Measurements from ENCODE around the gene ITGA2B. TPM values are rescaled to one million over a fixed set of nuclear protein-coding genes. Genes with fewer than 3 reads are reported as not detected.
A peak's percentile ranks its signal among the peaks of the same experiment; 100 is the strongest.

Gene ITGA2B
- total and polyA plus RNA-seq, 4 donors = 0.22 to 23.8 (median 0.31) TPM

DNA sequence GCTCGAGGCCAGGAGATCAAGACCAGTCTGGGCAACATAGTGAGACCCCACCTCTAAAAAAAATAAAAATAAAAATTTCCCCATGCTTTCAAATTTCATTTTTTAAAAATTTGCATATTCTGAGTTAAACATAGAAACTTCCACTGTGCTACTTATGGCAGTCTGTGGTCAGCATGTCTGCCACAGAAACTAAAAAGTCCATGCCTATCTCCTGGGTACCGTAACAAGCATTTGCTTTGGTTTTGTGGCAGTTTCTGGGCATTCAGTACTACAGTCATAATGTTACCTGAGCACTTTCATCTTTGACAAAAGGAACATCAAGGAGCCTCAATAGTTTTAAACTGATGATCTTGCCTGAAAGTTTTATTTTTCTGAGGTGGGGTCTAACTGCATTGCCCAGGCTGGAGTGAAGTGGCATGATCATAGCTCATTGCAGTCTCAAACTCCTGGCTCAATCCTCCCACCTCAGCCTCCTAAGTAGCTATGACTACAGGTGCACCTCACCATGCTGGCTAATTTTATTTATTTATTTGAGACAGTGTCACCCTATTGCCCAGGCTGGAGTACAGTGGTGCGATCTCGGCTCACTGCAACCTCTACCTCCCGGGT lies 13.2 kb upstream of the ITGA2B start:
- no peaks in the 10 kb centered on the region for H3K9me3 ChIP-seq (ENCODE audit: control insufficient read depth in 4 of 4, low read length in 3 of 4)
- H3K36me3 ChIP-seq (ENCODE audit: control insufficient read depth in 4 of 4, insufficient read depth in 3 of 4, low read depth in 1 of 4, low read length in 3 of 4) = peaks cover 12 to 43% (median 25%) of the 10 kb centered on the region in 4 donors
- H3K27me3 ChIP-seq (ENCODE audit: control insufficient read depth in 4 of 4, insufficient read depth in 4 of 4, low read length in 3 of 4) = no peaks in the 10 kb centered on the region
- H3K9ac ChIP-seq (ENCODE audit: low read depth in 1 of 2, low read length in 2 of 2) = no peak overlapping the region
- H3K4me1 ChIP-seq (ENCODE audit: control insufficient read depth in 4 of 4, insufficient read depth in 4 of 4, low read length in 3 of 4) = no peaks in the 10 kb centered on the region
- 97% methylated on average over 5 of the region's 5 CpGs for WGBS
- no peak overlapping the region for H3K27ac ChIP-seq (ENCODE audit: low read depth in 1 of 2, low read length in 2 of 2)
- H3K4me3 ChIP-seq (ENCODE audit: low read depth in 1 of 3, low read length in 3 of 3) = no peak overlapping the region
- TF ChIP-seq CTCF (IDR thresholded peaks at IDR 0.05; ENCODE audit: low read depth, low read length, missing input control) (no peak), HNF4G (IDR thresholded peaks at IDR 0.05) (no peak), FOXA2 (IDR thresholded peaks at IDR 0.05) (no peak), ZBTB33 (IDR thresholded peaks at IDR 0.05) (no peak), NR2F2 (IDR thresholded peaks at IDR 0.05) (no peak)
- DNase-seq (ENCODE audit: low spot score) = no peak

GRCh38 chr17:44400226-44400847 lies 10.9 kb upstream of the ITGA2B start:
- no peaks in the 10 kb centered on the region for H3K27me3 ChIP-seq (ENCODE audit: control insufficient read depth in 4 of 4, insufficient read depth in 4 of 4, low read length in 3 of 4)
- DNase-seq (ENCODE audit: low spot score) = no peak
- TF ChIP-seq HNF4A (conservative IDR thresholded peaks at IDR 0.05) (no peak), SP1 (IDR thresholded peaks at IDR 0.05) (no peak), RAD21 (IDR thresholded peaks at IDR 0.05) (peak; percentile 53 to 61), GABPA (IDR thresholded peaks at IDR 0.05 in 1 of 2, conservative IDR thresholded peaks at IDR 0.05 in 1 of 2) (no peak), CTCF (IDR thresholded peaks at IDR 0.05; ENCODE audit: low read depth, low read length, missing input control) (peak; percentile 13), ZBTB33 (IDR thresholded peaks at IDR 0.05) (no peak), ATF3 (IDR thresholded peaks at IDR 0.05) (no peak), YY1 (IDR thresholded peaks at IDR 0.05) (no peak), FOXA1 (IDR thresholded peaks at IDR 0.05) (no peak), JUND (IDR thresholded peaks at IDR 0.05) (no peak), NR2F2 (IDR thresholded peaks at IDR 0.05) (no peak)
- H3K27ac ChIP-seq (ENCODE audit: low read depth in 1 of 2, low read length in 2 of 2) = no peak overlapping the region
- H3K36me3 ChIP-seq (ENCODE audit: control insufficient read depth in 4 of 4, insufficient read depth in 3 of 4, low read depth in 1 of 4, low read length in 3 of 4) = peaks cover 12 to 44% (median 24%) of the 10 kb centered on the region in 4 donors
- H3K4me1 ChIP-seq (ENCODE audit: control insufficient read depth in 4 of 4, insufficient read depth in 4 of 4, low read length in 3 of 4) = no peaks in the 10 kb centered on the region
- WGBS = 94% methylated on average over 3 of the region's 3 CpGs
- no peak overlapping the region for H3K9ac ChIP-seq (ENCODE audit: low read depth in 1 of 2, low read length in 2 of 2)
- no peak overlapping the region for H3K4me3 ChIP-seq (ENCODE audit: low read depth in 1 of 3, low read length in 3 of 3)
- no peaks in the 10 kb centered on the region for H3K9me3 ChIP-seq (ENCODE audit: control insufficient read depth in 4 of 4, low read length in 3 of 4)
